Activated CD4-positive, alpha-beta T cell treated with anti-CD3 and anti-CD28 coated beads for 1 hour (primary cell): Measurements from ENCODE around the gene PODXL2.

ENCODE experiments used
- DNase-seq: peaks from one replicate; pipeline ENCODE4 v3.0.0-alpha.2; 2020

PODXL2 gene, protein sequence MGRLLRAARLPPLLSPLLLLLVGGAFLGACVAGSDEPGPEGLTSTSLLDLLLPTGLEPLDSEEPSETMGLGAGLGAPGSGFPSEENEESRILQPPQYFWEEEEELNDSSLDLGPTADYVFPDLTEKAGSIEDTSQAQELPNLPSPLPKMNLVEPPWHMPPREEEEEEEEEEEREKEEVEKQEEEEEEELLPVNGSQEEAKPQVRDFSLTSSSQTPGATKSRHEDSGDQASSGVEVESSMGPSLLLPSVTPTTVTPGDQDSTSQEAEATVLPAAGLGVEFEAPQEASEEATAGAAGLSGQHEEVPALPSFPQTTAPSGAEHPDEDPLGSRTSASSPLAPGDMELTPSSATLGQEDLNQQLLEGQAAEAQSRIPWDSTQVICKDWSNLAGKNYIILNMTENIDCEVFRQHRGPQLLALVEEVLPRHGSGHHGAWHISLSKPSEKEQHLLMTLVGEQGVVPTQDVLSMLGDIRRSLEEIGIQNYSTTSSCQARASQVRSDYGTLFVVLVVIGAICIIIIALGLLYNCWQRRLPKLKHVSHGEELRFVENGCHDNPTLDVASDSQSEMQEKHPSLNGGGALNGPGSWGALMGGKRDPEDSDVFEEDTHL

GRCh38 chr3:127628788-127629466, at the start of gene PODXL2:
PODXL2 (plus strand) TSS chr3:127629185; CDS start chr3:127629220, 35 bp downstream.
- peak; percentile 13 for DNase-seq

DNA sequence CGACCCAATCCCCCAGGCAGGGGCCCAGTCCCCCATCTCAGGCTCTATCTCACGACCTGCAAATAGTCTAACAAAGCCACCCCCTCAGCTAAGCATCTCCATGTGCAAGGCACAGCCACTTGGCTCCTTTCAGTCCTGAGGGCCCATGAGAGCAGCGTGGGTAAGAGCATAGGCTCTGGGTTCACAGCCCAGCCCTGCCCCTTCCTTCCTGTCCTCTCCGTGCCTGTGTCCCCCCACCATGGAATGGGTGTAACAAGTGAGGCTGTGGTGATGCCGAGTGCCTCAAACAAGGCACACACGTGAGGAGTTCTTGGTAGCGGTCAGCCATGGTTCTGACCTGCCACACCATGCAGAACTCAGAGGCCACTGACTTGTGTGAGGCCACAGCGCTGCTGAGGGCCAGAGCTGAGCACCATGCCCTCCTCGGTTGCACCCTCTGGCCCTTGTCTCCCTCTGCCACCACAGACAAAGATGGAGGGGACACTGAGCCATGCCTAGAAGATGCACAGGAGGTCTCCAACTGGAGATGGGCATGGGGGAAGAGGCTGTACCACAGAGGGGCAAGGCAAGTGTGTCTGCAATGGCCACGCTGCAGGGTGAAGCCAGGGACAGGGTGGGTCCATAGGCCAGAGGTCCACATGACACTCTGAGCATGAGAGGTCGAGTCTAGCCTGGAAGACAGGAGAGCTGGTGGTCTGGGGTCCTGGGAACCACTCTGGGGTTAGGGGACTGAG, 48.5 kb upstream of the PODXL2 start:
- DNase-seq, result no peak

DNA sequence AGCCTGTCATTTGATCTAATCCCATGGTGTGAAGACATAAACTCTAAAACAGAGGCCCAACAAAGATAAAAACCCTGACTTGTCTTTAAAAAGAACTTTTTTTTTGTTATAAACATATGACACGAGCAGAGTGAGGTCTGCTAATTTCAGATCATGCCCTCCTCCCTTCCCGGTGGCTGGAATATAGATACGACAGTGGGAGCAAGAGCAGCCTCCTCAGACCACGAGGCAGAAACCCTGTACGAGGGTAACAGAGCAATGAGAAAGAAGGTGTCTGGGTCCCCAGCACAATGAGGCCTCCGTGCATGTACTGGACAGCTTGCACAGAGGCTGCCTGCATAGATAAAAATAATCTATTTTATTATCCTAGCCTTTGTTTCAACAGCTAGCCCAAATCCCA, 44.3 kb upstream of the PODXL2 start:
- no peak for DNase-seq

DNA sequence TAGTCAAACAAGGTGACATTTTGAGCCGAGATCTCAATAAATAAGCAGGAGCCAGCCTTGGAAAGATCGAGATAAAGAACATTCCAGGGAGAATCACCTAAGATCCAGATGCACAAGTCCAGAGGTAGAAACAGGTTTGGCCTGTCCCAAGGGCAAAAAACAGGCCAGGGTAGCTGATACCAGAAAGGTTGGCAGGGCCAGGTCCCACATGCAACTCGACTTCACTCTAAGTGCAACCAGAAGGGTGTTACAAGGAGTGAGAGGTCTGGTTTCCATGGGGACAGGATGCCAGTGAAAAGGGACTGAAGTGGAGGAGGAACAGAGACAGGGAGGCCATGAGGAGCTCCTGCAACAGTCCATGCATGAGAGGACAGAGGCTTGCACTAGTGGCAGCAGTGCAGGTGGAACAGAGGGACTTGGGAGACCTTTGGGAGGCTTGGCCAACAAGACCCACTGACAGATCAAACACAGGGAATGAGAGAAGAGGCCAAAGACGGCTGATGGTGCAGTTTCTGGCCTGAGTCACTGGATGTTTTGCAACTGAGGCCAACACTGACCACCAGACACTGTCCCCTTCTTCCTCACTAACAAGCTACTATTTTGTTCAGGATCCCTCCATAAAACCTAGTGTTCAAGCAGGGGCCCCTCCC, 43.7 kb upstream of the PODXL2 start:
- no peak for DNase-seq

- DNase-seq, result no peak
These were observed 43.1 kb upstream of the PODXL2 start for GRCh38 chr3:127585813-127586413.

DNA sequence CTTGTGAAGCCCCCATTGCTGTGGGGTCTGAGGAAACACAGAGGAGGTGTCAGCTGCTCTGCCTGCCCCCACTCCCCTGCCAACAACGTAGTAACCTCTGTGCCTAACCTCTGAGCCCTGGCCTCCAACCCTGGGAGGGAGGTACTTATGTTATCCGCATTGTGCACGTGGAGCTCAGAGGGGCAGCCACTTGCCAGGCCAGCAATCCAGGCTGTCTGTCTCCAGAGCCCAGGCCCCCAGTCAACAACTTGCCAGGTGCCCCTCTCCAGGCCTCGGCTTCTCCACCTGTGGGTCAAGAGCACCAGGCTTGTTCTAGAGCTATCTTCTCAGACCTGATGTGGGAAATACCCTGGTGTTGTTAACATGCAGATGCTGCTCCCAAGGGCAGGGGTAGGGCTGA, 41.1 kb upstream of the PODXL2 start:
- no peak for DNase-seq

DNA sequence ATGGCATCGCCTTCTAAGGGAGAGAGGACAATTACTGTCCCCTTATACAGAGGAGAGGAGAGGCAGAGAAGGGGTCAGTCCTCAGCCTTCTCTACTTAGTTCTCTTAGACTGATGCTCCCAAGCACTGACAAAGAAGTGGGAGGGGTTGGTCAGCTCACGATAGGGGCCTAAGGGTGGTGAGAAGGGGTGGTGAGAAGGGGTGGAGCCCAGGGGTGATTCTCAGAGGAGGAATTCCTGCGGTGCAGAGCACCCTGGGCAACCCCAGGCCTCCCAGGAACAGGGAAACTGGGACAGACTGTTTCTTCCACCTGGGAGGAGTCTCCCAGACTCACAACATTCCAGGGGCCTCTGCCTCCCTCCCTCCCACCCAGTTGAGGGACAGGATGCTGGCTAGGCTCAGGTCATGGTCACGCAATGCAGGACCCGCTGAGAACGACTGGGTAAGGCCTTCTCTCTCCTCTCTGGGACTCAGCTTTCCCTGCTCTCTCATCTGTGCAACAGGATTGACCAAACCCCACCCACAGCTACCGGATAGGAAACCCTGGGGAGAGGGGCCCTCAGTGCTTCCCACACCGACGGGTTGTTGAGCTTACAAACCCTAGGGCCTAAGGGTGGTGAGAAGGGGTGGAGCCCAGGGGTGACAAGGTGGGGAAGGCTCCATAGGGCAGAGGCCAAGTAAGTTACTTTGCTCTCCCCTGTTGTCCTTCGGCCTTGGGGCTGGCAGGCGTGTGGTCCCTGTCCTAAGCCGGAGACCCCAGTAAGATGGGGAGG, 40.0 kb upstream of the PODXL2 start:
- no peak for DNase-seq

- no peak for DNase-seq
These were observed 39.2 kb upstream of the PODXL2 start for GRCh38 chr3:127589600-127590281.

GRCh38 chr3:127590282-127590592, 38.7 kb upstream of the PODXL2 start:
- no peak for DNase-seq

GRCh38 chr3:127590593-127591465, 38.2 kb upstream of the PODXL2 start, which contains the start of gene TPRA1:
TPRA1 (minus strand) TSS chr3:127590733; CDS start chr3:127580146, 10,587 bp downstream.
- DNase-seq, result peak; percentile 65

DNA sequence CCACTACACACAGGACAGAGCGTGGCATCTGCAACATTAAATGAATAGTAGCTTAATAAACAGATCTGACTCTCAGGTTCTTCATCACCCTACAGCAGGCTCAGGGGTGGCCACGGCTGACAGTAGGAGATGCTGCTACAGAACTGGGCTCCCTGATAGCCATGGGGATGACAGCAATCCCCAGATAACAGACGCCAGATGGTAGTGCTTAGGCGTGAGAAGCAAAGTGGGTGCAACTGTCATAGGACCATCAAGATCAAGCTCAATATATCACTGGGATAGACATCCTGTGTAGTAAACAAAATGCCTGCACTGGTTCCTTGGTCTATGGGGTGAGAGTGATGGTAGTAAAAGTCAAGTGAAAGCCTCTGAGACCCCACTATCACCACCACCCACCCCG, 35.8 kb upstream of the PODXL2 start:
- DNase-seq, result no peak

DNA sequence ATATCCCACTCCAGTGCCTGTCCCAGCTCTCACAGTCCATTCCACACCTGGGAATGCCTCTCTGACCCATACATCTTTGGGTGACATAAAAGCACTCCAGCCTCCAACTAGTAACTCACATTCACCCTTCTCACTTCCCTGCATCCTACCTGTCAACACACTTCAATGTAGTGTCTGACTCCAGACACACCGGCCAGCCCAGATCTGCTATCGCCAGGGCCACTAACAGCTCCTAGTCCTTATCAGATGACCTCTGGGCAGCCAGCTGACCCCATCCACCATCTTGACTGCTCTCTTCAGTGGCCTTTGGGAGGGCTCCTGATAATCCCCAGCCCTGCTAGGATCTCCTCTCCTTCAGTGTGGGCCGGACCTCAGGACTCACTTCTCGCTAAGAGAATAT, 33.7 kb upstream of the PODXL2 start:
- DNase-seq, result no peak

DNA sequence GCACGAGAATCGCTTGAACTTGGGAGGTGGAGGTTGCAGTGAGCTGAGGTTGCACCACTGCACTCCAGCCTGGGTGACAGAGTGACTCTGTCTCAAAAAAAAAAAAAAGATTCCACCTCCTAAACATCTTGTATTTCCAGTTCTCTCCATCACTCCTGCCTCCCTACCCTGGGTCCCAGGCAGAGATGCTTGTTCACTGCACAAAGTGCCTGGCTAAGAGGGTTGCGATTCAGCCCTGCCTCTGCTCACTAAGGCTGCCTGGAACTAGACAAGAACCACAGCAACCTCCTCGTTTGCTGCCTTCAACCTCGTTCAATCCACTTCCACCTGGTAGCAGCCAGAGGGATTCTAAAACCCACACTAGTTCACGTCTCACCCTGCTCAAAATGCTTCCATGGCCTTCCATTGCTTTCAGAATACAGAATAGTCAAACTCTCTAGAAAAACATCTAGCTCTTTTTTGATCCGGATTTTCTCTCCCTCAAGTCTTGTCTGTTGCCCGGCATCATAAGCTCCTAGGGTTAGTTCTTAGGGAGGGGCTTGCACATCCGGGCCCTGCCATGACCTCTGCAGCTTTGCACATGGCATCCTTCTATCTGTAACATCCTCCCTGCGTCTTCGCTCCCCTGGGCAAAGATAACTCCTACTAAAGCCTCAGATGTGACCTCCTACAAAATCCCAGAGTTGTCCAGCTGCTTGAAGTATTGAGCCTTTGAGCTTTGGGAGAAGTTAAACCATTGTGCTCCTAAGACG, 31.8 kb upstream of the PODXL2 start:
- DNase-seq, result no peak

DNA sequence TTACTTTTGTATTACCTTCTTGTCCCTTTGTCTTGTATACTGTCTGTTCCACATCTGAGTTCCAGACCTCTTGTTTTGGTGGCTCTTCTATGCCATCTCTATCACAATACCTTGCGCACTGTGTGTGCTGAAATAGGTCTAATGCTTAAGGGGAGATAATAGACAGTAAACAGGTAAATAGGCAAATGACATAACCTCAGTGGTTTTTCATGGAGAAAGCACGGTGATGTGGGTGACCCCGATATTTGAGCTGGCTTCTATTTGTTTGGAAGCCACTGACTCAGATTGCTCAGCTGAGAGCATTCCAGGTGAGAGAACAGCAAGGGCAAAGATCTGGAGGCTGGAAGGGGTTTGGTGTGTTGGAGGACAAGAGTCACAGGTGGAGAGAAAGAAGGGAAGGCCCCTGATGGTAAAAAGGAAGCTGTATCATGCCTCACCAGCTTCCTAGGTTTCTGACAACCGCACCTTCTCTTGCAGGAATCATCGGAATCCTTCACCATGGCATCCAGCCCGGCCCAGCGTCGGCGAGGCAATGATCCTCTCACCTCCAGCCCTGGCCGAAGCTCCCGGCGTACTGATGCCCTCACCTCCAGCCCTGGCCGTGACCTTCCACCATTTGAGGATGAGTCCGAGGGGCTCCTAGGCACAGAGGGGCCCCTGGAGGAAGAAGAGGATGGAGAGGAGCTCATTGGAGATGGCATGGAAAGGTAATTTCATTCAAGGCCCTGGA, 30.0 kb upstream of the PODXL2 start:
- DNase-seq, result no peak

GRCh38 chr3:127600749-127601456, 28.1 kb upstream of the PODXL2 start:
- DNase-seq, result no peak

DNA sequence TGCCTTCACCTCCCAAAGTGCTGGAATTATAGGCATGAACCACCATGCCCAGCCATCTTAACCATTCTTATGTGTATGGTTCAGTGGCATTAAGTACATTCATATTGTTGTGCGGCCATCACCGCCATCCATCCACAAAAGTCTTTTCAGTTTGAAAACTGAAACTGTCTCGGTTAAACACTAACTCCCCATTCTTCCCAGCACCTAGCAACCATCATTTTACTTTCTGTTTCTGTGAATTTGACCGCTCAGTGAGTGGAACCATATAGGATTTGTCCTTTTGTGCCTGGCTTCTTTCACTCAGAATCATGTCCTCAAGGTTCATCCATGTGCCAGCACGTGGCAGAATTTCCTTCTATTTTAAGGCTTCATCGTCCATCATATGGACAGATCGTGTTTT, 24.9 kb upstream of the PODXL2 start:
- DNase-seq, result no peak

DNA sequence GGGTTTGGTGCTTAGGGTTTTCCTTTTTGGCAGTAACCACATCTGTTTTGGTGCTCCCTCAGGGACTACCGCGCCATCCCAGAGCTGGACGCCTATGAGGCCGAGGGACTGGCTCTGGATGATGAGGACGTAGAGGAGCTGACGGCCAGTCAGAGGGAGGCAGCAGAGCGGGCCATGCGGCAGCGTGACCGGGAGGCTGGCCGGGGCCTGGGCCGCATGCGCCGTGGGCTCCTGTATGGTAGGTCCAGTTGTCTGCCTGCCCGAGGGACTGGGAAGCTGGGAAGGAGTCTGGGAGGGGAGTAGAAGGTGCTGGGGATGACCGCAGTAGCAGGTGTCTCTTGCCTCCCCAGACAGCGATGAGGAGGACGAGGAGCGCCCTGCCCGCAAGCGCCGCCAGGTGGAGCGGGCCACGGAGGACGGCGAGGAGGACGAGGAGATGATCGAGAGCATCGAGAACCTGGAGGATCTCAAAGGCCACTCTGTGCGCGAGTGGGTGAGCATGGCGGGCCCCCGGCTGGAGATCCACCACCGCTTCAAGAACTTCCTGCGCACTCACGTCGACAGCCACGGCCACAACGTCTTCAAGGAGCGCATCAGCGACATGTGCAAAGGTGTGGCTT, 24.3 kb upstream of the PODXL2 start:
- no peak for DNase-seq
